ENCODE data around the gene IL12RB2.
A peak's percentile ranks its signal among the peaks of the same experiment; 100 is the strongest.
"Not testable (repeated sequence)": the region's sequence is repeated elsewhere in the genome, so short reads cannot be mapped to it uniquely, and the experiment has no call there.

Gene IL12RB2

DNA sequence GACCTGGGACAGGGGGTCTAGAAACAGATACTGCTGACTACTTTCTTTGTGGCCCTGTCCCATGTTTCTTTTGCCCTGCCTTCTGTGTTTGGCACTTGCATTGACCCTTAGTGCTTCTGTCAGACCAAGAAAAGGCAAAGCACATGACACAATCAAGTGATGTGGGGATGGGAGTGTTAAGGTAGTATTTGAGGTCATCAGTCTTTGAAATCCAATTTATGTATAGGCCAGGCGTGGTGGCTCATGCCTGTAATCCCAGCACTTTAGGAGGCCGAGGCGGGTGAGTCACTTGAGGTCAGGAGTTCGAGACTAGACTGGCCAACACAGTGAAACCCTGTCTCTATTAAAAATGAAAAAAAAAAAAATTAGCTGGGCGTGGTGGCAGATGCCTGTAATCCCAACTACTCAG lies 96.5 kb downstream of the IL12RB2 start:
- DNase-seq: no peak

GRCh38 chr1:67405473-67406245 lies 98.0 kb downstream of the IL12RB2 start:
- DNase-seq: no peak

DNA sequence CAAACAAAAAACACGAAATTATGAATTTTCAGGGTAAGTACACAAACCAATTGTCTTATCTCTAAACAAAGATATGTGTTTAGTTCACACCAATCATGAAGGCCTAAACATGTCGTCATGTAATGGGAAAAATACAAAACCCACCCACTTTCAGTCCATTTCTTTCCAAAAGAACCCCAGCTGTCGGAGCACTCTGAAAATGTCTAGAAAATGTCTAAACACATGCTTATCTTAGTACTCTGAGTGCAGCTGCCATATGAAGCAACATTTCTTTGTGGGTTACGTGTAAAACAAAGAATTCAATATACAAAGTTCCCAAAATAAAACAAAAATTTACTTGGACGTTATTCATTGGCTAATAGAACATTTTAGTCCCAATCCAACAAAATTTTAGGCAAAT lies 99.8 kb downstream of the IL12RB2 start:
- DNase-seq: no peak

DNA sequence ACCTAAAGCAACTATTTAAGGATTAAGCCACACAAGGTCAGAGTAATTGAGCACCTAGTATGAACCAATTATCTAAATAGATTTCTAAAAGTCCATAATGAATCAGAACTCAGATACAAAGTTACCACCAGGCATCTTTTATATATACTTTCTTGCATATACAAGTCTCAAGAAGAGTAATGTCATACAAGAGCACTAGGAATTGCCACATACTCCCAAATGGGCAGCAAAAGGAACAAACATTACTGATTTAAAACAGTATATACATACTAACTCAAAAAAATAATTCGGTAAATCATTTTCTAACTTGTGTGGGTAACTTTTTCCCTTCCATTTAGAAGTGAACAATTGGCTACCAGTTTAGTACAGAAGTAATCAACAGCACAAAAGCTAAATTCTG lies 100.5 kb downstream of the IL12RB2 start:
- no peak for DNase-seq

DNA sequence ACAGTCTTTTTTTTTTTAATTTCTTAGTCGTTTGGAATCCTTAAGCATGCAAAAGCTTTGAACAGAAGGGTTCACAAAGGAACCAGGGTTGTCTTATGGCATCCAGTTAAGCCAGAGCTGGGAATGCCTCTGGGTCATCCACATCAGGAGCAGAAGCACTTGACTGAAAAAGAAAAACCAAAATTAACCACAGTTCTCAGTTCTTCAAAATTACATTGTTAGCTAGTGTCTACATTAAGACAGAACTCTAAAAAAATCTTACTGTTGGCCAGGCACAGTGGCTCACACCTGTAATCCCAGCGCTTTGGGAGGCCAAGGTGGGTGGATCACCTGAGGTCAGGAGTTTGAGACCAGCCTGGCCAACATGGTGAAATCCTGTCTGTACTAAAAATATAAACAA lies 105.4 kb downstream of the IL12RB2 start:
- DNase-seq: not testable (repeated sequence)

DNA sequence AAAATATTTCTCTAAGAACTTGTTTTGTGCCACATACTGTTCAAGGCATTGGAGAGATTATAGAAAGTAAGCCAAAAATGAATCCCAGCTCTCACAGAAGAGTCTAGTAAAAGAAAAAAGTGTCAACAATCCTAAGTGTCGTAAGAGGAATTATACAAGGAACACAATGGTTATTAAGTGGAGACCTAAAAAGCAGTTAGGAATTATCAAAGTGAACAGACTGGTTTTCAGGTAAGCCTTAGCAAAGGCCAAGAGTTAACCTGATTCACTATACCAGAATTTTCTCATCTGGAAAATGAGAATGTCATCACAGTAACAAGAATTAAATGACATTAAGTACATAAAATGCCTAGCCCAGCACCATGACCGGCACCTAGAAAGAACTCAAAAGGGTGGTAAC lies 106.9 kb downstream of the IL12RB2 start:
- DNase-seq: no peak

DNA sequence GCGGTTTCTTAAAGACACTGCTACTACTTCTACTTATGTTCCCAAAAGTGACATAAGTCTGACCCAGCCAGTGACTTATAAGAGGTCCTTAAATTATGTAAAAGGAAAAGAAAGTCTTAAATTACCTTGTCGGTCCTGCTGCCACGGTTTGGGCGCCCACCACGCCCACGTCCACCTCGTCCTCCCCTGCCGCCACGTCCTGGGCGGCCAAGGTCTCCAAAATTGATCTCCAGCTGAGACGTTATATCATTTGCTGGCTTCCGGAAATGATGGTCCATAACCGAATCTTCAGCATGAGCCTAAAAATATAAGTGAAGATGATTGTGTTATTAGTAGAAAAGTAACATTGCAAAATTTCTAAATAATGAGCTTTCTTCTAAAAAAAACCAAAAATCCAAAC lies 107.4 kb downstream of the IL12RB2 start:
- no peak for DNase-seq

DNA sequence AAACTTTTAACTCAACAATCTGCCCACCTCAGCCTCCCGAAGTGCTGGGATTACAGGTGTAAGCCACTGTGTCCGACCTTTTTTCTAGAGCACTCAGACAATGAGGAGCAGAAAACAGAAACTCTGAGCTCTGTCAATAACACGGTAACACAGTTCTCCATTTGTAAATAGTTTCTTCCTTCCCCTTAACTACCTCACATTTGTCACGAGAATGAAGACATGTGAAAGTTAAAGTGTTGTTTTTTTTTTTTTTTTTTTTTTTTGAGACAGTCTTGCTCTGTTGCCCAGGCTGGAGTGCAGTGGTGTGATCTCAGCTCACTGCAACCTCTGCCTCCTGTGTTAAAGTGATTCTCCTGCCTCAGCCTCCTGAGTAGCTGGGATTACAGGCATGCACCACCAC lies 110.1 kb downstream of the IL12RB2 start:
- DNase-seq: not testable (repeated sequence)

- DNase-seq: no peak
These were observed 111.3 kb downstream of the IL12RB2 start for GRCh38 chr1:67418839-67419586.

DNA sequence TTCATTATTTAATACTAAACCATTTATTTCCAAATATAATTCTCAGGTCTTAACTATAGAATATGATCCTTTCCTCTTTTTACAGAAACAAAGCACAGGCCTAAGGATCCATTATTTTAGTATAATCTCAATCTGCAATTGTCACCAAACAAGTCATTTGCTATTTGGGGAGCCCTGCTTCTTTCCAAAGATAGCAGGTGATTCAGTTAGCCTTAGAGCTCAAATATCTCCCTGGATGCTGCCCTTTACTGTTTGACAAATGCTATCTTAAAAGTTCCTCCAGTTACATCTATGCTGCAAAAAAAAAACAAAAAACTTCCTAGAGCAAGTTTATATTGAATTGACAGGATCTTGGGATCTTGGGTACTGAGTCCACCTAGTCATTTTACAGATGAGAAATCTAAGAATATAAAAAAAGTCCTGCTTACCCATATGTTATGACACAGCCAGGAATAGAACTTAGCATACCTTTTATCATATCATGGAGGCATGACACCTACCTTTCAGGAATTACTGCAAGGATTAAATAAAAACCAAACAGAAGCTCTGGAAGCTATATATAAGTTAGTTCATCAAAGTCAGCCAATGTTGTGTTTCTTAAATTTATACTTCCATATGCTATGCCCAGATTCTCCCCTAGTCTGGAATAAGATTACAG lies 113.3 kb downstream of the IL12RB2 start:
- DNase-seq: no peak

GRCh38 chr1:67427465-67427864 lies 119.8 kb downstream of the IL12RB2 start:
- DNase-seq: no peak

GRCh38 chr1:67427947-67428346 lies 120.3 kb downstream of the IL12RB2 start:
- no peak for DNase-seq

DNA sequence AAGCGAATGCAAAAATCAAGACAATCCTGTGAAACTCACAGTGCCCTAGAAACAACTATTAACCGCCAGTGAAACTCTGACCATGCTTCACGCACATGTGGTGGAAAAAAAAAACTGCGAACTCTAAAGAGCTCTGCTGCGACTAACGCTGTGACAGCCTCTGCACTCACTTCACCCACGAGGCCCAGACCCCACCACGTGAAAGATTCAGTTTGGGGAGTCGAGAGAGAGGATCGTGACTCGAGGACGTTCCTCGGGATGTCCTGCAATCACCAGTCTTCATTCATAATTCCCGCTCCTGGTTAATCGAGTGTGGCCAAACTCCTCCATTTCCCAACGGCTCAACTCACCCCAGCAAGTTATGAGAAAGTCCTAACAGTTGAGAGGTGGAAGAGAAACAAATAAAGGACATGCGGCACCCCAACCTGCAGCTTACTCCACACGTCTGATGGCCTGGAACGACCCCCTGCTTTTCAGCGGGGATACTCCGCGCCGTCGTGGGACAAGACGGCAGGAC lies 121.4 kb downstream of the IL12RB2 start:
- DNase-seq: no peak

- no peak for DNase-seq
These were observed 122.1 kb downstream of the IL12RB2 start for GRCh38 chr1:67429528-67430357.

- peak; percentile 84 for DNase-seq
These were observed 122.9 kb downstream of the IL12RB2 start, which contains the start of gene SERBP1 for GRCh38 chr1:67430358-67431155. TSS of gene SERBP1 (minus strand) at chr1:67430402. CDS start at chr1:67430300, 102 bp downstream.

GRCh38 chr1:67431156-67431765 lies 123.6 kb downstream of the IL12RB2 start:
- DNase-seq: no peak

- no peak for DNase-seq
These were observed 124.4 kb downstream of the IL12RB2 start for GRCh38 chr1:67431869-67432578.

DNA sequence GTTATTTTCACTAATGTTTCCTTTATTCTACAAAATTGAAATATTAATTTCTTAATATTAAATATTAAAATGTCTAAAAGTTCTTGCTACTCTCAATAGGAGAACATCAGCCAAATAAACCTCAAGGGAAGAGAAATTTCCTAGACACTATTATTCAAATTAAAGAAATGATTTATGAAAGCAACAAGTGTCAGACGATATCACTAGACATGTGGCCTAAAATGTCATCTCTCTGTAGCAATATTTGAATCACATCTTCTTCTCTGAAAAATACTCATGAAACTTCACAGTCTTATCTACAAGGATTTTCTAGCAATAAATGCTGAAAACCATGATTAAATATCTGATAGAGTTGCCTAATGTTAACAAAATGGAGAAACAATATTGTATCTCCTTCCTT lies 125.1 kb downstream of the IL12RB2 start:
- DNase-seq: no peak

DNA sequence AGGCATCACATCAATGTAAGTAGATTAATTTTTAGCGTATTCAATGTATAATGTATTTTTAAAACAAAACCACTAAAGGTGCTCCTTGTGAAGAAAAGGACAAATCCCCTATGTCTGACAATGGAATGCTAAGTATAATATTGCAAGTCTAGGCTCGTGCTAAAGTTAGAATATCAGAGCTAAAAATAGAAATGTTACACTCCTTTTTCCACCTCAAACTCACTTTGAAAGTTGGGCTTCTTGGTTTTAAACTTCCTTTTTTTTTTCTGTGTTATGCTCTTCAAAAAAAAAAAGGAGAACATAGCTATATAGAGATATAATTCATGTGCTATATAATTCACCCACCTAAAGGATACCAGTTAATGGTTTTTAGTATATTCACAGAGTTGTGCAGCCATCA lies 126.2 kb downstream of the IL12RB2 start:
- DNase-seq: no peak

DNA sequence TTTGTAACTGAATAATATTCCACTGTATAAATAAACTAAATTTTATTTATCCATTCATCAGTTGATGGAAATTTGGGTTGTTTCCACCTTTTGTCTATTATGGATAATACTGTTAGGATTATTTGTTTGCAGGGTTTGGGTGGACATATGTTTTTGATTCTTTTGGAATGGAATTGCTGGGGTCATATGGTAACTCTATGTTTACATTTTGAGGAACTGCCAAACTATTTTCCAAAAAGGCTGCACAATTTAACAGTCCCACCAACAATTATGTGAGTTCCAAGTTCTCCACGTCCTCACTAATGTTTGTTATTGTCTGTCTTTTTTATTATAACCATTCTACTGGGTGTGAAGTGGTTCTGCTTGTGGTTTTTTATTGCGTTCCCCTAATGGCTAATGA lies 126.8 kb downstream of the IL12RB2 start:
- DNase-seq: no peak

Data from NCI-H524 treated with DMSO at 0.1 percent for 48 hours (cell line).